K562 (cell line): ENCODE data around the gene BHMT2.

Source experiments
- FIP1L1 ChIP-seq: fragments of 200-400 bp; formaldehyde crosslinking; IDR thresholded peaks from 2 replicates; pipeline ENCODE4 v1.6.1; 2018; ENCODE audit warnings: mild to moderate bottlenecking, low read depth, low read length; ENCODE audit not compliant: poor library complexity, severe bottlenecking
- ZNF232 ChIP-seq: sonication (generic); formaldehyde crosslinking; IDR thresholded peaks from 2 replicates; pipeline ENCODE4 v1.8.0; 2022; ENCODE audit warnings: mild to moderate bottlenecking, missing genetic modification reagents

- TF ChIP-seq FIP1L1 = no peak
- no peak for TF ChIP-seq ZNF232 (CRISPR knock-in tag)
Observed at GRCh38 chr5:79112703-79113058, 43.1 kb downstream of the BHMT2 start.
